Esophagus squamous epithelium (tissue), 5 donors: ENCODE results near the gene SLC22A25. TPM values are rescaled to one million over a fixed set of nuclear protein-coding genes. Genes with fewer than 3 reads are reported as not detected.

ENCODE experiments used
- DNase-seq: peaks from one replicate; lab custom pipeline; 2025; lab: John Stamatoyannopoulos, UW
- H3K27ac ChIP-seq, 4 donors: fragments of 200-600 bp; sonication (generic); one replicate each; pipeline ENCODE4 v1.5.1; 2016 to 2019; ENCODE audit warnings: mild to moderate bottlenecking in 1 of 4
- H3K27me3 ChIP-seq, 4 donors: fragments of 200-600 bp; sonication (generic); 1 replicate in 3 of 4; 2 replicates in 1 of 4; pipeline versions ENCODE4 v1.5.1 to v1.6.0; 2017 to 2021; ENCODE audit warnings: antibody characterized with exemption in 1 of 4
- H3K36me3 ChIP-seq, 3 donors: fragments of 200-600 bp; sonication (generic); one replicate each; pipeline ENCODE4 v1.5.1; 2016 to 2019
- H3K4me1 ChIP-seq, 3 donors: fragments of 200-600 bp; sonication (generic); one replicate each; pipeline ENCODE4 v1.5.1; 2017 to 2019
- H3K4me3 ChIP-seq, 4 donors: fragments of 200-600 bp; sonication (generic); 1 replicate in 3 of 4; 2 replicates in 1 of 4; pipeline ENCODE4 v1.5.1; 2016 to 2019; ENCODE audit warnings: mild to moderate bottlenecking in 2 of 4, moderate library complexity in 1 of 4
- H3K9me3 ChIP-seq, 3 donors: fragments of 200-600 bp; sonication (generic); one replicate each; pipeline ENCODE4 v1.5.1; 2016 to 2019
- WGBS, 2 donors: methylation state at CpG; one replicate each; pipeline ENCODE4 v1.1.5; 2018; 5-methylcytosine and 5-hydroxymethylcytosine counted together
- intact Hi-C: fragments of 100-400 bp; cut with DNase I; formaldehyde crosslinking; loops from one replicate; pipeline ENCODE4 v1.15.0; 2022
- total RNA-seq, 4 donors: library from RNA; depleted of rRNA; stranded (reverse); fragments of >200 nt; gene quantifications; one replicate each; pipeline ENCODE4 v1.1.0, GENCODE V29; 2016
- TF ChIP-seq, protein P1 (sequence below), 6 experiments: fragments of 450-650 bp in 4 of 6; fragments of 200-600 bp in 2 of 6; sonication (generic) in 2 of 6; IDR thresholded peaks; one replicate each; pipeline ENCODE4 v1.5.1; 2016 to 2019; ENCODE audit warnings: antibody characterized with exemption in 6 of 6, mild to moderate bottlenecking in 4 of 6, moderate library complexity in 4 of 6
- donor health status: DM: yes; HTN: yes; CAD: no.

SLC22A25 gene
- total RNA-seq, 4 donors from 2014 or later = 0.29 TPM; not detected in 3

- Histone ChIP-seq H3K4me1 (no peaks in the 10 kb centered on the region), H3K4me3 (no peak overlapping the region), H3K27me3 (peaks cover 0 to 4% (median 0%) of the 10 kb centered on the region in 4 donors), H3K36me3 (no peaks in the 10 kb centered on the region), H3K27ac (no peak overlapping the region), H3K9me3 (no peaks in the 10 kb centered on the region)
- no peak for DNase-seq
- WGBS, 2 donors = 28 to 33% methylated on average over 3 of the region's 3 CpGs
- TF ChIP-seq, protein P1, sequence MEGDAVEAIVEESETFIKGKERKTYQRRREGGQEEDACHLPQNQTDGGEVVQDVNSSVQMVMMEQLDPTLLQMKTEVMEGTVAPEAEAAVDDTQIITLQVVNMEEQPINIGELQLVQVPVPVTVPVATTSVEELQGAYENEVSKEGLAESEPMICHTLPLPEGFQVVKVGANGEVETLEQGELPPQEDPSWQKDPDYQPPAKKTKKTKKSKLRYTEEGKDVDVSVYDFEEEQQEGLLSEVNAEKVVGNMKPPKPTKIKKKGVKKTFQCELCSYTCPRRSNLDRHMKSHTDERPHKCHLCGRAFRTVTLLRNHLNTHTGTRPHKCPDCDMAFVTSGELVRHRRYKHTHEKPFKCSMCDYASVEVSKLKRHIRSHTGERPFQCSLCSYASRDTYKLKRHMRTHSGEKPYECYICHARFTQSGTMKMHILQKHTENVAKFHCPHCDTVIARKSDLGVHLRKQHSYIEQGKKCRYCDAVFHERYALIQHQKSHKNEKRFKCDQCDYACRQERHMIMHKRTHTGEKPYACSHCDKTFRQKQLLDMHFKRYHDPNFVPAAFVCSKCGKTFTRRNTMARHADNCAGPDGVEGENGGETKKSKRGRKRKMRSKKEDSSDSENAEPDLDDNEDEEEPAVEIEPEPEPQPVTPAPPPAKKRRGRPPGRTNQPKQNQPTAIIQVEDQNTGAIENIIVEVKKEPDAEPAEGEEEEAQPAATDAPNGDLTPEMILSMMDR (IDR thresholded peaks at IDR 0.05) = no peak
- intact Hi-C loops = no loop called here
Observed at GRCh38 chr11:63210111-63210510, 33.3 kb downstream of the SLC22A25 start.

Other genes starting within 250 kb of the SLC22A25 start
- gene SLC22A8, start 227.8 kb downstream of the SLC22A25 start, total RNA-seq = not detected
- gene SLC22A24, start 99.4 kb downstream of the SLC22A25 start, total RNA-seq = not detected
- not detected for gene SLC22A9, start 126.2 kb upstream of the SLC22A25 start, total RNA-seq
- gene PLAAT5, start 247.6 kb upstream of the SLC22A25 start, total RNA-seq = 1 to 10 TPM in 2 of 4 donors, under 1 TPM in 1, not detected in 1; 0.13 to 1.3 (median 1.1) TPM